NCI-H345 treated with DMSO at 0.1 percent for 48 hours (cell line): ENCODE measurements around the gene MRPL2.
"Not testable (repeated sequence)": the region's sequence is repeated elsewhere in the genome, so short reads cannot be mapped to it uniquely, and the experiment has no call there.

Experiments used
- DNase-seq: peaks from one replicate; lab custom pipeline; 2025; ENCODE audit not compliant: unreplicated experiment; lab: John Stamatoyannopoulos, UW

The MRPL2 gene

DNA sequence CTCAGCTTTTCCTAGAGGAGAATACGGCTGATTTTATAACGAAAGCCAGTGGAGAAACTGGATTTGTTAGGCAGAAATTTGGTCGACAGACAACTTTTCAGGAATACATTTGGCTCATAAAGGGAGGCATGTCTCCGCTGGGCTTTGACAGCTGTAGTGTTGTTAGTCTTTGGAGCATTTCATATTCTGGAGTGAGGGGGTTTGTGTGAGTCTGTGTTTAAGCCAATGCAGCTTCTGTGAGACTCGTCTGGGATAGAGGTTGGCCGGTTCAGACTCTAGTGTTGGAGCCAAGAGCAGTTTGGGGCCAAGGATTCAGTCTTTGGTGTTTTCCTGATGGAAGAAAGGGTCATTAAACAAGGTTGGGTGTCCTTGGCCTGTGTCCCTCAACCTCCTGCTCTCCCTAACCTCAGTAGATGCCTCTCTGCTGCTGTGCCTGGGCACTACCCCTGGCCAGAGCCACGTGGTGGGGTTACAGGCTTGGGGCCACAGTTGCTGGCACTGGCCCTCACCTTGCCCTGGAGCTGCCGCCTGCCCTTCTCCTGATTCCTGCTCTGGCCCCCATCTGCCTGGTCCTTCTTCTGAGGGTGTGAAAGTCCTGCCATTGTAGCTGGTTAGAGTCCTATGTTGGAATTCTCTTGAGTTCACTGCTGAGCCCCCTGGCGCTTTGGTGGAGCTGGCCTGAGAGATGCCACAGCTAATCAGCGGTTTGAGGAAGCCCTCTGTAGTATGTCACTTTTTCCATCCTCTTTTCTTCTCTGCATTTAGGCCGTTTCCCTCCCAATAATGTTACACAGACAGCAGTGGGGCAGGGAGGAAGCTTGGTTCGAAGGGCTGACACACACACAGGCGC, 23.8 kb upstream of the MRPL2 start:
- DNase-seq, result no peak

DNA sequence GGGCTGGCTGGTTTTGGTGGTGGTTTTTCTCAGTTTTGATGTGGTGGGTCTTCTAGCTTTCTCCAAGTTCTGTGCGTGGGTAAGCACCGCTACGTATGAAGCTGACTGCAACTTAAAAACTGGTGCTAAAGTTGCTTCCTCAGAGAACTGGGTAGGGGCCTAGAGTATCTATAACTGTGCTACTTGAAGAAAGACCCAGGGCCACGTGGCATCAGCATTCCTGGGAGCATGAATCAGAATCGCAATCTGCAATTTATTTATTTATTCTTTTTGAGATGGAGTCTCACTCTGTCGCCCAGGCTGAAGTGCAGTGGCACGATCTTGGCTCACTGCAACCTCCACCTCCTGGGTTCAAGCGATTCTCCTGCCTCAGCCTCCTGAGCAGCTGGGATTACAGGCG, 22.7 kb upstream of the MRPL2 start:
- DNase-seq, result not testable (repeated sequence)

DNA sequence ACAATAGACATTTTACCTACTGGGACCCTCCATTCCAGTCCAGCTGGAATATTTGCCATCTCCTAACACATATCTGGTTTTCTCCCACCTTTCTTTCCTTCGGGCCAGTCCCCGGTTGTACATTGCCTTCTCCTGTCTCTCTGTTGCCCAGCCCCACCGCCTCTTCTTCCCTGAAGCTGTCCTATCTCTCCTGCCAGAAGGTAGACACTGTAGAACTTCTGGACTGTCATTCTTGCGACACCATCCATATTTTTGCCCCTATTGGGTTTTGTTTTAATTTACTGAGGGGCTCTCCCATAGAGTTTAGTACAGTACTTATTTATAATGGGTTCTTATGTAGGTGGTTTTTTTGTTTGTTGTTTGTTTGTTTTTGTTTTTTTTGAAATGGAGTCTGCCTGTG, 21.8 kb upstream of the MRPL2 start:
- DNase-seq, result no peak

DNA sequence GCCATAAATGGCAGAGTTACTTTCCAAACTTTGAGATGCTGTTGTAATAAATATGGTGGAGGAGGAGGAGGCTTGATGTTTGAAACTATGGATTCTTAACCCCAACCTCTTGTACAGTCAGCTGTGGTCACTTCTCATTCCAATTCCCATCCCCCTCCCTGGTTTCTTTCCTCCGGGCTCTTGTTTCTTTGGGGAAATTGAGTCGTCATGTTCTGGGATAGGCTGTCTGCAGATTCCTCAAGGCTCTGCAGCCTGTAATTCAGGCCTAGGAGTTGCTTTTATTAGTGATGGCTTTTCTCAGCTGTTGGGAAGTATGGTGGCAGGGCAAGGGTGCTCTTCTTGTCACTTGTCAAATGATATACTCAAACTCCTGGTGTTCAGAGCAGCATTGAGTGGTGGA, 19.5 kb upstream of the MRPL2 start:
- DNase-seq, result no peak

DNA sequence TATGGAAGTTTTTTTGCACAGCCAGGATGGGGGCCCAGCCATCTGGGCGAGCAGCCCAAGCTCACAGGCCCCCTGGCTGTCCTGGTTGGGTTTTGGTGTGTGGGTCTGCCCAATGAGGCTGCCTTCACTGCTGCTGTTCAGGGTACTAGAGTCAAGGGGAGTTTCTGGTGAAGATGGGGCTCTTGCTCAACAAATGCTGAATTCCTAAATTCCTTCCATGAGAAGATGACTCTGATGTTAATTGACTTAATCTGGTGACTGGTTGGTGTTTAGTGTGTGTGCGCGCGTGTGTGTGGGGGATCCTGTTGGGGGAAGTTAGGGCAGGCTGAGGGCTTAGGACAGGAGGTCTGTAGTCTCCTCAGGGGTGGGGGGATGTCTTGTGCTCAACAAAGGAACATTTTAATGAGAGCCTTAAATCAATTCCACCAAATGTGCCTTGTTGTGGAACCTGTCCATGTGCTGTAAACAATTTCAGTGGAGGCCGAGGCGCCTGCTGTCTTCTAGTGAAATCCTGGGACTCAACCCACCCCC, 18.8 kb upstream of the MRPL2 start:
- no peak for DNase-seq

DNA sequence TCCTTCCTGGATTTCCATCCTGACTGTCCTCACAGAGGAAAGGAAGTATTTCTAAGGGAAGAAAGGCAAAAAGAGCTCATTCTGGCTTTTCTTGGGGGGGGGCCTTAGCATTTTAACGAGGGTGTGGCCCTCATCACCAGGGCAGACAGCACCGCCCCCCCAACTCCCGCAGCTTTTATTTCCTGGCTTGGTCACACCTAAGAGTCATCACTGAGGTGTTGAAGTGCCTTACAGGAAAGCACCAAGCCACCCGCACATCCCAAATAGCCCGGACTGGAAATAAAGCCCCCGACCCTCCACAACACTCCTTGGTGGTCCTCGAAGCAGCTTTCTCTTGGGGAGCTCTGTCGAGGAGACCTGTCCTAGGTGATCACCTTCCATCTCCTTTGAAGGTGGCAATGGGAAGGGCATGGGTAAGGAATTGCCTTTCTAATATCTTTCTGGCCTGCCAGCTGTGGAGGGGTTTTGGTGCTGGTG, 18.1 kb upstream of the MRPL2 start:
- DNase-seq, result no peak

DNA sequence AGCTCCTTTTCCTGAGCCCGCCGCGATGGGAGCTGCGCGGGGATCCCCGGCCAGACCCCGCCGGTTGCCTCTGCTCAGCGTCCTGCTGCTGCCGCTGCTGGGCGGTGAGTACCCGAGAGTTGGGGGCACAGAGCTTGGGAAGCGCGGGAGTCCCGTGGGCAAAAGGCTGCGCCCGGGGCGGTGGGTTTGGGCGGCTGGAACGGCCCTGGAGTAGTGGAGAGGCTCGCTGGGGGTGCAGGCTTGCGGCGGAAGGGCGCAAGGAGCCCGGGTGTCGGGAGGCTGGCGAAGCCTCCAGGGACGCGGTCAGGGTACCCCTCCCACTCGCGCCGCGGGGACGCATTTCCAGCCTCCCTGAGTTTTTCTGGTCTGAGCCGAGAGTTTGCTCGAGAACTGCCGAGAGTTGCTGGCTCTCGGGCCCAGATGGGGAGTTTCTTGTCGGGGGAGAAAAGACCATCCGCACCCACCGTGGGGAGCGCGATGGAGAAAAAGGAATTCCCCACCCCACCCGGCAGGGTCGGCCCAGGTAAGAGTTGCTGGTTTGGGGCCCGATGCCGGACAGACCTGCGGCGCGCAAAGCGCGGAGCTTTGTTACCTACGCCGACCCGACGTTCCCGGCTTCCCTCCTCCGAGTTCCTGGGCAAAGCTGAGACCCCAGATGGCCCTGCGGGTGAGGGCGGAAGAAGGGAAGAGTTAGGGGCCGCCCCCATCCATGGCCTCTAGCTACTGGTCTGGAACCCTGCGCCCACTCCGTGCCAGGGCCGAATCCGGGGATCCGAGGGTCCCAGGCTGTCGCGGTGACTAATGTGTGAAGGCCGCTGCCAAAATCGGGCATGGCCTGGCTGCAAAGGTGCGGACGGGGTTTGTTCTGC, 17.5 kb upstream of the MRPL2 start:
- peak; percentile 2 for DNase-seq

DNA sequence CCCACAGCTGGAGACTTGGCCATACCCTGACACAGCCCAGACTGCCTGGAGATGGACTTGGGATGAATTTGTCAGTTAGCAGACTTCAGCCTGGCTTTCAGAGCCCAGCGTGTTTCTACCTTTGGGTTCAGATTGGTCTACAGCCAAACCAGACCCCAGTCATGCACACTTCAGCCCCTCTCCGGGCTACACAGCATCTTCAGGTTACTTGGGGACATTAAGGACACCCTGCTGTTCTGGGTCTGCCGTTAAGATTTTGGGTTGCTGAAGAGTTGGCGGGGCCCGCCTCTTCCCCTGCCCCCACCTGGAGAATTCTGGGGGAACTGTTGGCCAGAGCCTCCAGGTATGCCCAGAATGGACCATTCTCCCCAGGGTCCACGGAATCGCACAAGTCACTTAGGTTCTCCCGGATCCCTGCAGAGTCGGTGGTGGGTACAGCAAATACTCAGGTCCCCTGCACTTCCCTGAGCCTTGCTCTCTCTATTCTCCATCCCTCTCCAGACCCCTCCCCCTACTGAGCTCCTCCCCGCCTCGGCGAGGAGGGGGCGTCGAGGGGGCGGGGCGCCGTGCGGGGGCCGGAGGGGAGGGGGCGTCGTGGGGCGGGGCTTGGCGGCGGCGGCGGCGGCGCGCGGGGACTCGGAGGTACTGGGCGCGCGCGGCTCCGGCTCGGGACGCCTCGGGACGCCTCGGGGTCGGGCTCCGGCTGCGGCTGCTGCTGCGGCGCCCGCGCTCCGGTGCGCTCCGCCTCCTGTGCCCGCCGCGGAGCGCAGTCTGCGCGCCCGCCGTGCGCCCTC, 16.6 kb upstream of the MRPL2 start, which contains the start of gene PTK7:
TSS of gene PTK7 (plus strand) at position 645 of the 794 bp plus-strand sequence. CDS start 175 bp downstream, outside the sequence.
- peak; percentile 53 for DNase-seq

DNA sequence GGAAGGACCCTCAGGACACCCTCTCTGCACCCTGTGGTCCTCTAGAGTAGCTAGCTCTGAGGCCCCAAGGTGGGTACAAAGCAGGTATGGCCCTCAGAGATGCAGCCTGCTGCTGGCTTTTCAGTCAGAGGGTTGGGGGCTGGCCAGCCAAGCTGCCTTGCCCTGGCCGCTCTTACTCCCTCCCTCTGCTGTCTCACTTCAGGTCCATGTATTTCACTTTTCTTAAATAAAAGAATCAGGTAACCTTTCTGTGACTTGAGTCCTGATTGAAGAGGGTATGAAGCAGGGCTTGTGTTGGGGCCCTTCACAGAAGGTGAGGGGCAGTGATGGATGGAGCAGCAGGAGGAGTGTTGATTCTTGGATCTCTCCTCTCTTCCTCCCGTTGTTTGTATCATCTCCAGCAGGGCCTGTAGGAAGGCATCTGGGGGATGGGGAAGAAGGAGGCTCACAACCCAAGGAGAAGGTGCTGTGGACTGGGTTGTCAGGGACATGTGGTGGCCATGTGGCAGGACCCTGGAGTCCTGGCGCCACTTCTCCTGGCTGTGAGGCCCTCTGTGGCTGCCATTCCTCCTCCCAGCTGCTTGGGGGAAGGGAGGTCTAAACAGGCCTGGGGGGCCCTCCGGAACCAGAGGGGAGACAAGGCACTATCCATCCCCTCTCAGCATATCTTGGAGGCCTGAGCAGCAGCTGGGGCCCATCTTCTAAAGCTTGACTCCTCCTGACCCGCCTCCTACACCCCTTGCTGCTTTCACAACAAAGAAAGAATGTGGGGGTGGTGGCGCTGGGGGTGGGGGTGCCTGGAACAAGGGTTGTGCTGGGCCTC, 15.8 kb upstream of the MRPL2 start:
- no peak for DNase-seq

DNA sequence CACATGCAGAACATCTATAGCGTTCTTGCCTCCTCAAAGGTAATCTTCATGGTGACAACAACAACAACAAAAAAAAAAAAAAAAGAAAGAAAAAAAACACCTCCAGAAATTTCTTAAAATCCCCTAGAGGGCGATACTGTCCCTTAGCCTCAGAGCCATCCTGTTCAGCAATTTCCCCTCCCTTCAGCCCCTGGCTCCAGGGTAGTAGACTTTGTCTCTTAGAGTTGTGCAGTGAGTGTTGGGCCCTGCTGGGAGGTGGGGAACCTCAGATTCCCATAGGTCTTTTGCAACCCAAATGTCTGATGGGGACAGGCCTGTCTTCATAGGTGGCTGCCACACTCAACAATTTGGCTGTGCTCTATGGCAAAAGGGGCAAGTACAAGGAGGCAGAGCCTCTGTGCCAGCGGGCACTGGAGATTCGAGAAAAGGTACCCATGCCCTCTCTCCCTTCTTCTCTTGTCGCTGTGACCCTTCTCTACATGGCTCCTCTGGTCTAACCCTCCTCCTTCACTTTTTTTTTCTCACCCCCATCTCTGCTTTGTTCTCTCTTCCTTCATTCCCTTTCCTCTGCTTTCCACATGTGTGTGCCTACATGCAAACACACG, 10.9 kb upstream of the MRPL2 start:
- peak; percentile 12 for DNase-seq

DNA sequence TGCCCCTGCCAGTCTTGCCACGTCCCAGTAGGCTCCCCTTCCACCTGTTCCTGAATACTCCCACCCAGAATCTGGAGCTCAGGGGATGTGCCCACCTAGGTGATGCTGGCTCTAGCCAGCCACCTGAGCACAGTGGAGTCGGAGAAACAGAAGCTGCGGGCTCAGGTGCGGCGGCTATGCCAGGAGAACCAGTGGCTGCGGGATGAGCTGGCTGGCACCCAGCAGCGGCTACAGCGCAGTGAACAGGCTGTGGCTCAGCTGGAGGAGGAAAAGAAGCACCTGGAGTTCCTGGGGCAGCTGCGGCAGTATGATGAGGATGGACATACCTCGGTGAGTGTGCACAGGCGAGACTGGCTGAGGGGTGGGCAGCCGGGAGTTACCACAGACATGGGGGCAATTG, 3.6 kb upstream of the MRPL2 start:
- no peak for DNase-seq

DNA sequence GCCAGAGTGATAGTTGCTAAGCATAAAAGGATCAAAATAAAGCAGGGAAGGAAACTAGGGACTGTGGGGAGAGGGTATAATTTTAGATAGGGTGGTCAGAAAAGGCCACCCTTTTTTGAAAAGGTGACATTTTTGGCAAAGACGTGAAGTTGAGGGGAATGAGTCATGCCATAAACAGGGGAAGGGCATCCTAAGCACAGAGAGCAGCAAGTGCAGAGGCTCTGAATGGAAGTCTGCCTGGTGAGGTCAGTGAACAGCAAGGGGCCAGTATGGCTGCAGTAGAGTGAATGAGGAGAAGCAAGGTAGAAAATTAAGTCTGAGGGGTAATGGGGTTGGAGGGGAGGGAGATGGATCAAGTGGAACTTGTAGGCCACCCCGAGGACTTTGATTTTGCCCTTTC, 2.6 kb upstream of the MRPL2 start:
- DNase-seq, result no peak

DNA sequence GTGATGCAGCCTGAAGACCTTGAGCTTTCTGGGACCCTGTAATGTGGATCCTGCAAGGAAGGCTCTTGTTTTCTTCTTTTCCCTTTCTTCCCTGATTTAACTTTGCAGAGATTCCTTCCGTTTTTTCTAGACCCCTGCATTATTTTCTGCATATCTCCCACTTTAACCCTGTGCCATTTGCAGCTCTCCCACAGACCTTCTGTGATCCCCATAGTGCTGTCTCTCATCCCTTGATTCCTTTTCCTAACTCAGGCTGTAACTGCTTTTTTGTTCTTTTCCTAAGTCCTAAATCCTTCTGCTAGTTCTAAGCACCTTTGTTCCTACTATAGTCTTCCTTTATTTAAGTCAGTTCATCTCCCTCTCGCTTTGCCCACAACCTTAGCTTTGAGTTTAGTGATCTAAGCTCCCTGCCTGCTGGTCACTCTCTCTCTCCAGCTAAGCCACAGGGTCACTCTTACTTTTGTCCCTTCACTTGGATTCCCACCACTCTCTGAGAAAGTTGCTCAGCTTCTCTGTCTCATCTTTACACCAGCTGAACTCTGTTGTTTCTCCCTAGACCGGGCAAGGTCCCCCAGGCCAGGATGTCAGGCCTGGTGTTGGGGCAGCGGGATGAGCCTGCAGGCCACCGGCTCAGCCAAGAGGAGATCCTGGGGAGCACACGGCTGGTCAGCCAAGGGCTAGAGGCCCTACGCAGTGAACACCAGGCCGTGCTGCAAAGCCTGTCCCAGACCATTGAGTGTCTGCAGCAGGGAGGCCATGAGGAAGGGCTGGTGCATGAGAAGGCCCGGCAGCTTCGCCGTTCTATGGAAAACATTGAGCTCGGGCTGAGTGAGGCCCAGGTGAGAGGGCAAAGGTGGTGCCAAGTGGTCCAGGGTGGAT, 1.8 kb upstream of the MRPL2 start:
- no peak for DNase-seq

DNA sequence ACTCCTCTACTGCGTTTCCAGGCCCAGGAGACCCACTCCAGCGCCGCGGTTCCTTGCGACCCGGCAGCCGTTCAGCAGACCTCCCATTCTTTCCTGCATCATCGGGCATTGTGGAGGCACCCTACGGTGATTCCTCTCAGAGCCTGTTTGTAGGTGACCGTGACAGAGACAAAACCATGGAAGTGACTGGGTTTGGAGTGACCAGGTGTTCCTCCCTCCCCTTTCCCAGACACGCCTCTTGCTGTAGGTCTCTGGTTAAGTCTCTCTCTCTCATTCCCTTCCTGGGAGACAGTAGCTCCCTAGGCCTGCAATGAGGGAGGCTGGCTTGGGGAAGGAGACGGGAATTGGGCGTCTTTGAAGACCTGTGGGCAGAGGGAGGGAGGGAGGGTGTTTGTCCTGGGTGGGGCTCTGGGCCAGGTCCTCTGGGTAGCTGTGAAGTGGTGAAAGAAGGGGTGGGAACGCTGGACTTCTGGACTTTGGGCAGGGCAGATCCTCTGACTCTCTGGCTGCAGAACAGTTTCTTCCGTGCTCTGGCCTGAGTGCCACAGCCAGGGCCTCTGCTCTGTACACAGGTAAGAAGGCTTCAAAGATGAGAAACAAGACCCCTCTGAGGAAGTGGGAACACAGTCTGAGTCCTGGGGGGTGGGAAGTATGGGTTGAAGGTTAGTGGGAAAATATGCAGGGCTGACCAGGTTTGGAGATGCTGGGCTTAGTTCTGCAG, 960 bp upstream of the MRPL2 start:
- DNase-seq, result peak; percentile 26

DNA sequence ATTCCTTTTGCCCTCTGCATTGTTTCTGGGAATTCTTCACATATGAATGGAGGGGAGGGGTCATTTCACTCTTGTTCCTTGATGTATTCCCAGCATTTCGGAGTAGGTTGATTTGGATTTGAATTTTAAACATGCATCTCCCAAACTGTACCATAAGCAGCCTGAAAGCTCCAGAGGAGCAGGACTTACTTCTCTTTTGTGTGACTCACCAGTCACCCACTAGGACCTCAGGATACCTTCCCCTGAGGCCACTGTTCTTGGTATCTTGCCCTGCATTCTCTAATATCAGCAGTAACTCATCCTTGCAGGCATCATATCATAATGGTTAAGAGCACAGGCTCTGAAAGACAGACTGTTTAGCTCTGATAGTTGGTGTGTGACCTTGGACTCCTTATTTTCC, 703 bp downstream of the MRPL2 start:
- no peak for DNase-seq

DNA sequence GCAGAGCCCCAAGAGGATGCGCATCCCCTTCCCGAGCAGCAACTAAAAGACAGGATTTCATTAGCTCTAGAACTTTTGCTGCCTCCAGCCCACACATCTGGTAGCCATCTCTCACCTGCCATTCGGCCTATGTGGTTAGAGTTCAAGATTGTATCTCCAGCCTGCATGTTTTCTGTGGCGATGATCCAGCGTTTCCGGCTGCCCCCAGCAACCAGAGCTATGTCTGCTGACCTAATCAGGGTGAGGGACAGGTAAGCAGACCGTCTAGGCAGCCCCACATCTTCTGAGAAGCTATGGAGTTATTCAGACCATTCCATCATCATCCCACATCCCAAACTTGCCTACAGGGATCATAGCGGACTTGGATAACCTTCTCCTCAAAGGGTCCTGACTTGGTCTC, 3.3 kb downstream of the MRPL2 start:
- no peak for DNase-seq

DNA sequence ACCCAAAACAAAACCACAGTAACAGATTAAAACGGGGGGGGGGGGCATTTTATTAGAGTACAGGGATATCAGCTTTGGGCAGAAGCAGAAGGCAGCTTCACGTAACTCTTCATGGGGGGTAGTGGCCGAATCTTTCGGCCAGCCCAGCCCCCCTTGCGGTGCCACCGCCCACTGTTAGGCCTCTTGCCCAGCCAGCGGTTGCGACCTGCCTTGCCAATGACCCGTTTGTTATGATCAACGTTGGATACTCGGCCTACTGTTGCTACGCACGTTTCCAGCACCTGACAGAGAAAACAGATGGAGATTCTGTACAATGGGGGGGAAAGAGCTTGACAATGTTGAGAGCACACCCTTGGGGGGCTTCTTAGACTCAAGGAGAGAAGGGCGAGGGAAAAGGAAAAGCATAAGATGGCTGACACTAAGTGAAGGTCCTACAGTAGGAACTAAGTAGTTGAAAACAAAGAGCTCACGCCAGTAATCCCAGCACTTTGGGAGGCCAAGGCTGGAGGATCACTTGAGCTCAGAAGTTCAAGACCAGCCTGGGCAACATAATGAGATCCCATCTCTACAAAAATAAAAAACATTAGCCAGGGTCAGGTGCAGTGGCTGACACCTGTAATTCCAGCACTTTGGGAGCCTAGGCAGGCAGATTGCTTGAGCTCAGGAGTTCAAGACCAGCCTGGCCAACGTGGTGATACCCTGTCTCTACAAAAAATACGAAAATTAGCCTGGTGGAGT, 4.9 kb downstream of the MRPL2 start:
- no peak for DNase-seq
